HCT116 (cell line): ENCODE results near the gene ITM2C. TPM values are rescaled to one million over a fixed set of nuclear protein-coding genes. Genes with fewer than 3 reads are reported as not detected.

Source experiments
- ATAC-seq: fragments of 200-7000 bp; cut with Tn5 transposase; 2 replicates; pipeline ENCODE4 v1.9.1; 2020; ENCODE audit warnings: mild to moderate bottlenecking, moderate library complexity
- BruUV-seq: library from RNA; stranded (reverse); fragments of 400-500 nt; replicated peaks from 2 replicates; lab custom pipeline; 2021; lab: Mats Ljungman, UMichigan
- CTCF ChIA-PET: fragments of 300-600 bp; sonication (Branson Sonifier 250); formaldehyde crosslinking; loops from one replicate; lab custom pipeline; 2021; ENCODE audit warnings: antibody characterized with exemption; lab: Charles Lee
- POLR2A ChIA-PET: fragments of 300-600, 350-600 bp; sonication (Branson Sonifier 250); formaldehyde crosslinking; loops from one replicate; lab custom pipeline; 2021; ENCODE audit warnings: antibody characterized with exemption; lab: Charles Lee
- RAD21 ChIA-PET, 2 experiments: fragments of 300-600 bp; sonication (Branson Sonifier 250); formaldehyde crosslinking; loops; one replicate each; lab custom pipeline; 2023; ENCODE audit warnings: low total read pairs in 2 of 2; ENCODE audit not compliant: uncharacterized antibody in 2 of 2, unreplicated experiment in 2 of 2, low non-redundant PET in 1 of 2; lab: Charles Lee
- DNase-seq: peaks from one replicate; pipeline ENCODE4 v3.0.0-alpha.2; 2010; ENCODE audit warnings: low read depth, low spot score
- H2AFZ ChIP-seq: fragments of 200-600 bp; shearing (Covaris generic), sonication (generic); 2 replicates; pipeline ENCODE4 v1.6.1; 2017; ENCODE audit warnings: low read depth, mixed run types, mixed read lengths, antibody characterized with exemption, low read length; ENCODE audit not compliant: poor library complexity, severe bottlenecking
- H3K27ac ChIP-seq: 2 replicates; pipeline ENCODE4 v1.5.1; 2012; ENCODE audit warnings: low read depth, low read length
- H3K27me3 ChIP-seq: fragments of 200-600 bp; sonication (generic); 2 replicates; pipeline ENCODE4 v1.6.1; 2016; ENCODE audit warnings: mixed run types, low read length, mixed read lengths; ENCODE audit not compliant: insufficient read depth
- H3K36me3 ChIP-seq, 2 experiments: fragments of 200-500 bp in 1 of 2; fragments of 200-600 bp in 1 of 2; sonication (Bioruptor generic) in 1 of 2; sonication (generic) in 1 of 2; 2 replicates each; pipeline versions ENCODE4 v1.5.1 to v1.6.1; 2014 to 2016; ENCODE audit warnings: low read length in 2 of 2, inconsistent platforms in 1 of 2, mixed read lengths in 1 of 2, mixed run types in 1 of 2; ENCODE audit not compliant: insufficient read depth in 2 of 2, control insufficient read depth in 1 of 2
- H3K4me1 ChIP-seq, 2 experiments: fragments of 200-600 bp in 1 of 2; sonication (generic) in 1 of 2; 2 replicates each; pipeline versions ENCODE4 v1.5.1 to v1.6.1; 2012 to 2017; ENCODE audit warnings: low read length in 2 of 2, inconsistent platforms in 1 of 2, mild to moderate bottlenecking in 1 of 2, mixed read lengths in 1 of 2, mixed run types in 1 of 2, moderate library complexity in 1 of 2; ENCODE audit not compliant: insufficient read depth in 2 of 2, control insufficient read depth in 1 of 2
- H3K4me2 ChIP-seq: fragments of 200-600 bp; sonication (generic); 2 replicates; pipeline ENCODE4 v1.6.1; 2017; ENCODE audit warnings: mixed run types, low read length, mixed read lengths
- H3K4me3 ChIP-seq, 2 experiments: fragments of 200-600 bp in 1 of 2; sonication (generic) in 1 of 2; replicated peaks in 1 of 2; 2 replicates each; pipeline ENCODE4 v1.5.1; 2011 to 2016; ENCODE audit warnings: low read length in 2 of 2, control low read depth in 1 of 2, low read depth in 1 of 2, mild to moderate bottlenecking in 1 of 2, mixed read lengths in 1 of 2, mixed run types in 1 of 2
- H3K79me2 ChIP-seq: fragments of 200-600 bp; sonication (generic); 2 replicates; pipeline ENCODE4 v1.6.1; 2017; ENCODE audit warnings: mild to moderate bottlenecking, mixed run types, low read length, moderate library complexity, mixed read lengths; ENCODE audit not compliant: insufficient read depth
- H3K9ac ChIP-seq: fragments of 200-600 bp; sonication (generic); 2 replicates; pipeline ENCODE4 v1.6.1; 2016; ENCODE audit warnings: low read length, mixed read lengths
- H3K9me2 ChIP-seq: fragments of 200-600 bp; sonication (generic), shearing (Covaris generic); 2 replicates; pipeline ENCODE4 v1.6.1; 2017; ENCODE audit warnings: mixed run types, mild to moderate bottlenecking, moderate library complexity; ENCODE audit not compliant: insufficient read depth
- H3K9me3 ChIP-seq, 2 experiments: fragments of 200-500 bp in 1 of 2; fragments of 200-600 bp in 1 of 2; sonication (Bioruptor generic) in 1 of 2; sonication (generic) in 1 of 2; 2 replicates each; pipeline ENCODE4 v1.6.1; 2014 to 2017; ENCODE audit warnings: low read length in 2 of 2, mixed read lengths in 2 of 2, inconsistent platforms in 1 of 2, low read depth in 1 of 2, mild to moderate bottlenecking in 1 of 2, mixed run types in 1 of 2, moderate library complexity in 1 of 2; ENCODE audit not compliant: control insufficient read depth in 1 of 2, insufficient read depth in 1 of 2
- H4K20me1 ChIP-seq: fragments of 200-600 bp; sonication (generic), shearing (Covaris generic); 2 replicates; pipeline ENCODE4 v1.6.1; 2017; ENCODE audit warnings: mixed run types, mild to moderate bottlenecking, moderate library complexity; ENCODE audit not compliant: insufficient read depth
- CBX3 ChIP-seq: IDR thresholded peaks from 2 replicates; pipeline ENCODE4 v1.6.1; 2012; ENCODE audit warnings: low read depth
- CTCF ChIP-seq, 3 experiments: fragments of 200-600 bp in 1 of 3; sonication (generic) in 1 of 3; IDR thresholded peaks in 2 of 3; conservative IDR thresholded peaks in 1 of 3; 2 replicates each; pipeline ENCODE4 v1.5.1; 2012 to 2017; ENCODE audit warnings: low read depth in 2 of 3, low read length in 2 of 3, antibody characterized with exemption in 1 of 3, borderline replicate concordance in 1 of 3, control low read depth in 1 of 3, mild to moderate bottlenecking in 1 of 3, mixed read lengths in 1 of 3, mixed run types in 1 of 3, moderate library complexity in 1 of 3; ENCODE audit not compliant: insufficient read depth in 1 of 3
- EZH2 ChIP-seq: fragments of 200-600 bp; sonication (generic); IDR thresholded peaks from 2 replicates; pipeline ENCODE4 v1.6.1; 2017; ENCODE audit warnings: antibody characterized with exemption, mixed run types
- EZH2phosphoT487 ChIP-seq: fragments of 200-600 bp; IDR thresholded peaks from 2 replicates; pipeline ENCODE4 v1.6.1; 2018; ENCODE audit warnings: antibody characterized with exemption, borderline replicate concordance
- POLR2A ChIP-seq: IDR thresholded peaks from 2 replicates; pipeline ENCODE4 v1.7.0; 2011; ENCODE audit warnings: borderline replicate concordance; ENCODE audit not compliant: insufficient read depth, insufficient read length; ENCODE audit errors: extremely low read depth
- POLR2AphosphoS5 ChIP-seq: IDR thresholded peaks from 2 replicates; pipeline ENCODE4 v1.6.1; 2011; ENCODE audit warnings: mild to moderate bottlenecking, low read depth, low read length, moderate library complexity
- SP1 ChIP-seq: IDR thresholded peaks from 2 replicates; pipeline ENCODE4 v1.6.1; 2012; ENCODE audit warnings: low read depth
- ZFX ChIP-seq: fragments of 450-650 bp; IDR thresholded peaks from 2 replicates; pipeline ENCODE4 v1.6.1; 2017
- intact Hi-C: fragments of 100-400 bp; cut with micrococcal nuclease; formaldehyde crosslinking; loops from 2 replicates; pipeline ENCODE4 v1.10.0; 2022
- total RNA-seq: library from RNA; stranded (reverse); gene quantifications from one replicate; pipeline ENCODE4 v1.2.1, GENCODE V29; 2021; ENCODE audit not compliant: unreplicated experiment

ITM2C gene
- total RNA-seq, 1 experiment from 2014 or later, result 117 TPM

GRCh38 chr2:230919240-230919639, 54.5 kb downstream of the ITM2C start (continued):
- TF ChIP-seq CTCF (IDR thresholded peaks at IDR 0.05 in 2 of 3, conservative IDR thresholded peaks at IDR 0.05 in 1 of 3; ENCODE audit: borderline replicate concordance in 1 of 3, insufficient read depth in 1 of 3, low read depth in 2 of 3, low read length in 2 of 3) (no peak), EZH2 (no peak)

GRCh38 chr2:230919681-230920080, 54.9 kb downstream of the ITM2C start:
- H3K9me3 ChIP-seq, result no peaks in the 10 kb centered on the region
- no peak overlapping the region for H3K4me3 ChIP-seq
- RAD21 ChIA-PET, result no interaction called here
- TF ChIP-seq SP1 (no peak), ZFX (no peak), POLR2A (no peak), POLR2AphosphoS5 (no peak), CBX3 (no peak), EZH2phosphoT487 (no peak)
- CTCF ChIA-PET, result no interaction called here
- H3K36me3 ChIP-seq, result no peaks in the 10 kb centered on the region
- no peak overlapping the region for H3K9ac ChIP-seq
- H3K9me2 ChIP-seq, result no peaks in the 10 kb centered on the region
- intact Hi-C loops, result no loop called here
- H2AFZ ChIP-seq, result no peak overlapping the region
- no peaks in the 10 kb centered on the region for H3K27me3 ChIP-seq
- DNase-seq (no peak), ATAC-seq (no peak)
- no peaks in the 10 kb centered on the region; a peak in 1 of 4 replicates for H3K4me1 ChIP-seq
- H4K20me1 ChIP-seq, result no peaks in the 10 kb centered on the region
- H3K4me2 ChIP-seq, result no peak overlapping the region
- no TSS peak for BruUV-seq
- POLR2A ChIA-PET, result no interaction called here
- H3K79me2 ChIP-seq, result no peaks in the 10 kb centered on the region
- no peak overlapping the region for H3K27ac ChIP-seq
